GM19035 (cell line): ENCODE data around the gene GRB10.
"Not testable (repeated sequence)": the region's sequence is repeated elsewhere in the genome, so short reads cannot be mapped to it uniquely, and the experiment has no call there.

Source experiments
- ATAC-seq: cut with Tn5 transposase; IDR thresholded peaks from one replicate; pipeline ENCODE4 v1.9.1; 2021; ENCODE audit not compliant: unreplicated experiment

GRB10 gene

GRCh38 chr7:50779427-50779826 lies 3.3 kb downstream of the GRB10 start:
- no peak for ATAC-seq

GRCh38 chr7:50778189-50778588 lies 4.5 kb downstream of the GRB10 start:
- no peak for ATAC-seq

GRCh38 chr7:50775836-50776235 lies 6.9 kb downstream of the GRB10 start:
- ATAC-seq, result no peak

- ATAC-seq, result no peak
These were observed 7.5 kb downstream of the GRB10 start for GRCh38 chr7:50775231-50775630.

GRCh38 chr7:50774319-50774718 lies 8.4 kb downstream of the GRB10 start:
- ATAC-seq, result no peak

- not testable (repeated sequence) for ATAC-seq
These were observed 9.6 kb downstream of the GRB10 start for GRCh38 chr7:50773071-50773470.

- ATAC-seq, result no peak
These were observed 11.3 kb downstream of the GRB10 start for GRCh38 chr7:50771120-50772002.

- no peak for ATAC-seq
These were observed 13.9 kb downstream of the GRB10 start for GRCh38 chr7:50768485-50769474.

GRCh38 chr7:50766849-50767207 lies 15.9 kb downstream of the GRB10 start:
- ATAC-seq, result no peak

GRCh38 chr7:50766106-50766848 lies 16.4 kb downstream of the GRB10 start:
- no peak for ATAC-seq

GRCh38 chr7:50762337-50762736 lies 20.4 kb downstream of the GRB10 start:
- no peak for ATAC-seq

GRCh38 chr7:50761713-50762112 lies 21.0 kb downstream of the GRB10 start:
- ATAC-seq, result no peak

- no peak for ATAC-seq
These were observed 24.8 kb downstream of the GRB10 start for GRCh38 chr7:50757703-50758390.

- no peak for ATAC-seq
These were observed 26.5 kb downstream of the GRB10 start for GRCh38 chr7:50756180-50756579.

GRCh38 chr7:50754684-50755083 lies 28.0 kb downstream of the GRB10 start:
- no peak for ATAC-seq

GRCh38 chr7:50754241-50754640 lies 28.5 kb downstream of the GRB10 start:
- no peak for ATAC-seq

GRCh38 chr7:50752422-50752821 lies 30.3 kb downstream of the GRB10 start:
- ATAC-seq, result no peak

GRCh38 chr7:50751146-50751545 lies 31.6 kb downstream of the GRB10 start:
- ATAC-seq, result no peak

GRCh38 chr7:50749896-50750295 lies 32.8 kb downstream of the GRB10 start:
- ATAC-seq, result no peak

- ATAC-seq, result no peak
These were observed 34.2 kb downstream of the GRB10 start for GRCh38 chr7:50748472-50748871.
